ENCODE results near the gene MTSS2.

DNA sequence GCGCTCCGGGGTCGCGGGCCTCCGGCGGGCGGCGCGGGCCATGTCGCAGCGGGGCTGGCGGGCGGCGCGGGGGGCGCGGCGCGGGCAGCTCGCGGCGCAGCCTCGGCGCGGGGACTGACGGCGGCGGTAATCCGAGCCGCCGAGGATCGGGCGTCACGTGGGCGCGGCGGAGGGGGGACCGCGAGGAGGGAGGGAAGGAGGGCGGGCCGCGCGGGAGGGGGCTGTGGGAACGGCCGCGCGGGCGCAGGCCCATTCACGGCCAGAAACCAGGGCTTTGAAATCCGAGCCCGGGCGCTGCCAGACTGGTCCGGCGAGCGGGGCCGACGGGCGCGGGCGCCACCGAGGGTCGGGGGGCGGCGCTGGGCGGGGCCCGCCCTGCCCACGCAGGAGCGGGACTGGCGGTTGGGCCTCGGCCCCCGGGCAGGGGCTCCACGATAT is at the start of gene MTSS2:
- TF ChIP-seq, protein P1, sequence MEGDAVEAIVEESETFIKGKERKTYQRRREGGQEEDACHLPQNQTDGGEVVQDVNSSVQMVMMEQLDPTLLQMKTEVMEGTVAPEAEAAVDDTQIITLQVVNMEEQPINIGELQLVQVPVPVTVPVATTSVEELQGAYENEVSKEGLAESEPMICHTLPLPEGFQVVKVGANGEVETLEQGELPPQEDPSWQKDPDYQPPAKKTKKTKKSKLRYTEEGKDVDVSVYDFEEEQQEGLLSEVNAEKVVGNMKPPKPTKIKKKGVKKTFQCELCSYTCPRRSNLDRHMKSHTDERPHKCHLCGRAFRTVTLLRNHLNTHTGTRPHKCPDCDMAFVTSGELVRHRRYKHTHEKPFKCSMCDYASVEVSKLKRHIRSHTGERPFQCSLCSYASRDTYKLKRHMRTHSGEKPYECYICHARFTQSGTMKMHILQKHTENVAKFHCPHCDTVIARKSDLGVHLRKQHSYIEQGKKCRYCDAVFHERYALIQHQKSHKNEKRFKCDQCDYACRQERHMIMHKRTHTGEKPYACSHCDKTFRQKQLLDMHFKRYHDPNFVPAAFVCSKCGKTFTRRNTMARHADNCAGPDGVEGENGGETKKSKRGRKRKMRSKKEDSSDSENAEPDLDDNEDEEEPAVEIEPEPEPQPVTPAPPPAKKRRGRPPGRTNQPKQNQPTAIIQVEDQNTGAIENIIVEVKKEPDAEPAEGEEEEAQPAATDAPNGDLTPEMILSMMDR (conservative IDR thresholded peaks at IDR 0.05; ENCODE audit: low read depth, low read length): 0 out of 2 replicates have a peak, but pooled peaks have one; percentile 2
- TF ChIP-seq, protein P2, sequence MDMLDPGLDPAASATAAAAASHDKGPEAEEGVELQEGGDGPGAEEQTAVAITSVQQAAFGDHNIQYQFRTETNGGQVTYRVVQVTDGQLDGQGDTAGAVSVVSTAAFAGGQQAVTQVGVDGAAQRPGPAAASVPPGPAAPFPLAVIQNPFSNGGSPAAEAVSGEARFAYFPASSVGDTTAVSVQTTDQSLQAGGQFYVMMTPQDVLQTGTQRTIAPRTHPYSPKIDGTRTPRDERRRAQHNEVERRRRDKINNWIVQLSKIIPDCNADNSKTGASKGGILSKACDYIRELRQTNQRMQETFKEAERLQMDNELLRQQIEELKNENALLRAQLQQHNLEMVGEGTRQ (IDR thresholded peaks at IDR 0.05; ENCODE audit: low read depth, low read length): peak; percentile 96
- TF ChIP-seq MXI1 (IDR thresholded peaks at IDR 0.05; ENCODE audit: borderline replicate concordance, low read depth, low read length) (peak; percentile 75), RAD21 (IDR thresholded peaks at IDR 0.05; ENCODE audit: low read length) (no peak), POLR2A (IDR thresholded peaks at IDR 0.05; ENCODE audit: low read depth, low read length) (no peak), SMC3 (IDR thresholded peaks at IDR 0.05; ENCODE audit: low read depth, low read length) (peak; percentile 5; the same call in 1 of the 2 replicates), CHD1 (IDR thresholded peaks at IDR 0.05; ENCODE audit: low read depth, low read length) (no peak)

Measured in IMR-90 (cell line).